ENCODE data around the gene PACRG. TPM values are rescaled to one million over a fixed set of nuclear protein-coding genes. Genes with fewer than 3 reads are reported as not detected.

Gene PACRG
- polyA plus RNA-seq, 1 donor (not counting 4 experiments of a cell fraction or from before 2014, with no cell fraction given): 0.31 TPM

- H3K79me2 ChIP-seq (ENCODE audit: control insufficient read depth, insufficient read depth, low read length): no peaks in the 10 kb centered on the region
- H3K4me3 ChIP-seq (ENCODE audit: control insufficient read depth in 2 of 3, extremely low read depth in 1 of 3, insufficient read depth in 2 of 3, low read depth in 1 of 3, low read length in 3 of 3): no peak overlapping the region
- DNase-seq (ENCODE audit: low read depth, low spot score) (no peak), FAIRE-seq (no peak)
- H3K4me1 ChIP-seq (ENCODE audit: control insufficient read depth, extremely low read depth, insufficient read depth, low read length): peaks cover 30% of the 10 kb centered on the region
- H3K27me3 ChIP-seq (ENCODE audit: control insufficient read depth, extremely low read depth, insufficient read depth, low read length): no peaks in the 10 kb centered on the region
- no peak overlapping the region for H3K9ac ChIP-seq (ENCODE audit: control insufficient read depth, extremely low read depth, insufficient read depth, low read length)
- H3K9me3 ChIP-seq (ENCODE audit: control insufficient read depth, low read depth, low read length): no peaks in the 10 kb centered on the region
- dilution Hi-C loops (cut with MboI; ENCODE audit: extremely low pct_ligation_motif_present, low sequenced_read_pairs): no loop called here
- TF ChIP-seq EZH2 (IDR thresholded peaks at IDR 0.05; ENCODE audit: low read length) (no peak), CTCF (optimal IDR thresholded peaks at IDR 0.05 in 1 of 3, IDR thresholded peaks at IDR 0.05 in 1 of 3, conservative IDR thresholded peaks at IDR 0.05 in 1 of 3; ENCODE audit: extremely low read depth in 1 of 3, insufficient read depth in 2 of 3, low read length in 3 of 3) (no peak)
- peak overlapping the region; percentile 52 for H3K4me2 ChIP-seq (ENCODE audit: control insufficient read depth, extremely low read depth, insufficient read depth, low read depth, low read length)
- H3K36me3 ChIP-seq (ENCODE audit: control insufficient read depth in 2 of 2, extremely low read depth in 1 of 2, insufficient read depth in 2 of 2, low read length in 2 of 2): no peaks in the 10 kb centered on the region
- H3K9me1 ChIP-seq (ENCODE audit: control insufficient read depth, extremely low read depth, insufficient read depth, low read length): no peaks in the 10 kb centered on the region
- no peaks in the 10 kb centered on the region for H4K20me1 ChIP-seq (ENCODE audit: control insufficient read depth, extremely low read depth, insufficient read depth, low read length)
- no peak overlapping the region for H2AFZ ChIP-seq (ENCODE audit: control insufficient read depth, low read length)
- H3K27ac ChIP-seq (ENCODE audit: control insufficient read depth, insufficient read depth, low read length): peak overlapping the region; percentile 90
Observed at GRCh38 chr6:163310096-163310972, 582.6 kb downstream of the PACRG start.

- no peaks in the 10 kb centered on the region for H3K79me2 ChIP-seq (ENCODE audit: control insufficient read depth, insufficient read depth, low read length)
- no peaks in the 10 kb centered on the region for H3K27me3 ChIP-seq (ENCODE audit: control insufficient read depth, extremely low read depth, insufficient read depth, low read length)
- H3K4me1 ChIP-seq (ENCODE audit: control insufficient read depth, extremely low read depth, insufficient read depth, low read length): peaks cover 30% of the 10 kb centered on the region
- no peak overlapping the region for H2AFZ ChIP-seq (ENCODE audit: control insufficient read depth, low read length)
- FAIRE-seq (no peak), DNase-seq (ENCODE audit: low read depth, low spot score) (no peak)
- dilution Hi-C loops (cut with MboI; ENCODE audit: extremely low pct_ligation_motif_present, low sequenced_read_pairs): no loop called here
- no peak overlapping the region for H3K4me2 ChIP-seq (ENCODE audit: control insufficient read depth, extremely low read depth, insufficient read depth, low read depth, low read length)
- H3K9me3 ChIP-seq (ENCODE audit: control insufficient read depth, low read depth, low read length): no peaks in the 10 kb centered on the region
- no peaks in the 10 kb centered on the region for H4K20me1 ChIP-seq (ENCODE audit: control insufficient read depth, extremely low read depth, insufficient read depth, low read length)
- H3K9me1 ChIP-seq (ENCODE audit: control insufficient read depth, extremely low read depth, insufficient read depth, low read length): no peaks in the 10 kb centered on the region
- no peak overlapping the region for H3K4me3 ChIP-seq (ENCODE audit: control insufficient read depth in 2 of 3, extremely low read depth in 1 of 3, insufficient read depth in 2 of 3, low read depth in 1 of 3, low read length in 3 of 3)
- no peak overlapping the region for H3K27ac ChIP-seq (ENCODE audit: control insufficient read depth, insufficient read depth, low read length)
- H3K9ac ChIP-seq (ENCODE audit: control insufficient read depth, extremely low read depth, insufficient read depth, low read length): no peak overlapping the region
- H3K36me3 ChIP-seq (ENCODE audit: control insufficient read depth in 2 of 2, extremely low read depth in 1 of 2, insufficient read depth in 2 of 2, low read length in 2 of 2): no peaks in the 10 kb centered on the region
- no peak for TF ChIP-seq CTCF (optimal IDR thresholded peaks at IDR 0.05 in 1 of 3, IDR thresholded peaks at IDR 0.05 in 1 of 3, conservative IDR thresholded peaks at IDR 0.05 in 1 of 3; ENCODE audit: extremely low read depth in 1 of 3, insufficient read depth in 2 of 3, low read length in 3 of 3)
- TF ChIP-seq EZH2 (IDR thresholded peaks at IDR 0.05; ENCODE audit: low read length): no peak
Observed at GRCh38 chr6:163310973-163311383, 583.2 kb downstream of the PACRG start.
